ENCODE data around the gene IRGC. TPM values are rescaled to one million over a fixed set of nuclear protein-coding genes. Genes with fewer than 3 reads are reported as not detected.

Gene IRGC
- polyA plus RNA-seq, 2 of the 4 experiments (the other 2 are of a cell fraction): not detected

DNA sequence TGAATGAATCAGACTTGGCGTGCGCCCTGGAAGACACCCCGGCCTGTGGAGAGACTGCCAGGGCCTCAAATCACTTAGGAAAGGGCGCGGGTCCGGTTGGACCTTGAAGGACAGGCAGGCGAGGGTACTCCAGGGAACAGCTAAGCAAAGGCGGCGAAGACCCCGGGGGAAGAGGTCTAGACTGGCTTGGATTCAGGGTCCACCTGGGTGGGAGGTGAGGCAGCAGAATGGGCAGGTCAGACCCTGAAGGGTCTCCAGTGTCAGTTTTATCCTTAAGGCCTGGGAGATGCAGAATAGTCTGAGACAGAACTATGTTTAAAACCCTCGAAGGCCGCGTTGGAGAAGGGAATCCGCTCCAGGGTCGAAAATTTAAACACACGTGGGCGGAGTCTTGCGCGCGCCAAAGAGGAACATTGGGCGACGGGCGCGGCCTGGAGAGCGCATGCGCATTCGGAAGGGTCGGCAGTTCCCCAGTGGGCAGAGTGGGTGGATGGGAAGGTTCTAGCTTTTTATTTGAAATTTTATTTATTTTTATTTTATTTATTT, 39.5 kb downstream of the IRGC start (continued):
- TF ChIP-seq MAFK (IDR thresholded peaks at IDR 0.05; ENCODE audit: partially characterized antibody): no peak
- peak; percentile 87 for TF ChIP-seq RARB (CRISPR knock-in tag; IDR thresholded peaks at IDR 0.05)
- TF ChIP-seq, protein P1, sequence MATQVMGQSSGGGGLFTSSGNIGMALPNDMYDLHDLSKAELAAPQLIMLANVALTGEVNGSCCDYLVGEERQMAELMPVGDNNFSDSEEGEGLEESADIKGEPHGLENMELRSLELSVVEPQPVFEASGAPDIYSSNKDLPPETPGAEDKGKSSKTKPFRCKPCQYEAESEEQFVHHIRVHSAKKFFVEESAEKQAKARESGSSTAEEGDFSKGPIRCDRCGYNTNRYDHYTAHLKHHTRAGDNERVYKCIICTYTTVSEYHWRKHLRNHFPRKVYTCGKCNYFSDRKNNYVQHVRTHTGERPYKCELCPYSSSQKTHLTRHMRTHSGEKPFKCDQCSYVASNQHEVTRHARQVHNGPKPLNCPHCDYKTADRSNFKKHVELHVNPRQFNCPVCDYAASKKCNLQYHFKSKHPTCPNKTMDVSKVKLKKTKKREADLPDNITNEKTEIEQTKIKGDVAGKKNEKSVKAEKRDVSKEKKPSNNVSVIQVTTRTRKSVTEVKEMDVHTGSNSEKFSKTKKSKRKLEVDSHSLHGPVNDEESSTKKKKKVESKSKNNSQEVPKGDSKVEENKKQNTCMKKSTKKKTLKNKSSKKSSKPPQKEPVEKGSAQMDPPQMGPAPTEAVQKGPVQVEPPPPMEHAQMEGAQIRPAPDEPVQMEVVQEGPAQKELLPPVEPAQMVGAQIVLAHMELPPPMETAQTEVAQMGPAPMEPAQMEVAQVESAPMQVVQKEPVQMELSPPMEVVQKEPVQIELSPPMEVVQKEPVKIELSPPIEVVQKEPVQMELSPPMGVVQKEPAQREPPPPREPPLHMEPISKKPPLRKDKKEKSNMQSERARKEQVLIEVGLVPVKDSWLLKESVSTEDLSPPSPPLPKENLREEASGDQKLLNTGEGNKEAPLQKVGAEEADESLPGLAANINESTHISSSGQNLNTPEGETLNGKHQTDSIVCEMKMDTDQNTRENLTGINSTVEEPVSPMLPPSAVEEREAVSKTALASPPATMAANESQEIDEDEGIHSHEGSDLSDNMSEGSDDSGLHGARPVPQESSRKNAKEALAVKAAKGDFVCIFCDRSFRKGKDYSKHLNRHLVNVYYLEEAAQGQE (IDR thresholded peaks at IDR 0.05): no peak
- peak; percentile 87; the same call in 1 of the 2 replicates for TF ChIP-seq HOXB13 (CRISPR knock-in tag; IDR thresholded peaks at IDR 0.05; ENCODE audit: low read depth)
- TF ChIP-seq HEYL (CRISPR knock-in tag; IDR thresholded peaks at IDR 0.05): no peak
- TF ChIP-seq TFCP2L1 (CRISPR knock-in tag; IDR thresholded peaks at IDR 0.05): peak; percentile 68
- TF ChIP-seq RNF2 (IDR thresholded peaks at IDR 0.05; ENCODE audit: borderline replicate concordance, low read depth): no peak
- no peak for TF ChIP-seq ZC3H11A (IDR thresholded peaks at IDR 0.05)
- TF ChIP-seq HOXB5 (CRISPR knock-in tag; IDR thresholded peaks at IDR 0.05): peak; percentile 65
- no peak for TF ChIP-seq CHD2 (IDR thresholded peaks at IDR 0.05; ENCODE audit: low read length, partially characterized antibody)
- 0 out of 2 replicates have a peak, but pooled peaks have one; percentile 2 for TF ChIP-seq RFX5 (IDR thresholded peaks at IDR 0.05)
- TF ChIP-seq, protein P2, sequence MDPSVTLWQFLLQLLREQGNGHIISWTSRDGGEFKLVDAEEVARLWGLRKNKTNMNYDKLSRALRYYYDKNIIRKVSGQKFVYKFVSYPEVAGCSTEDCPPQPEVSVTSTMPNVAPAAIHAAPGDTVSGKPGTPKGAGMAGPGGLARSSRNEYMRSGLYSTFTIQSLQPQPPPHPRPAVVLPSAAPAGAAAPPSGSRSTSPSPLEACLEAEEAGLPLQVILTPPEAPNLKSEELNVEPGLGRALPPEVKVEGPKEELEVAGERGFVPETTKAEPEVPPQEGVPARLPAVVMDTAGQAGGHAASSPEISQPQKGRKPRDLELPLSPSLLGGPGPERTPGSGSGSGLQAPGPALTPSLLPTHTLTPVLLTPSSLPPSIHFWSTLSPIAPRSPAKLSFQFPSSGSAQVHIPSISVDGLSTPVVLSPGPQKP (IDR thresholded peaks at IDR 0.05; ENCODE audit: low read depth, low read length): no peak
- TF ChIP-seq, protein P3, sequence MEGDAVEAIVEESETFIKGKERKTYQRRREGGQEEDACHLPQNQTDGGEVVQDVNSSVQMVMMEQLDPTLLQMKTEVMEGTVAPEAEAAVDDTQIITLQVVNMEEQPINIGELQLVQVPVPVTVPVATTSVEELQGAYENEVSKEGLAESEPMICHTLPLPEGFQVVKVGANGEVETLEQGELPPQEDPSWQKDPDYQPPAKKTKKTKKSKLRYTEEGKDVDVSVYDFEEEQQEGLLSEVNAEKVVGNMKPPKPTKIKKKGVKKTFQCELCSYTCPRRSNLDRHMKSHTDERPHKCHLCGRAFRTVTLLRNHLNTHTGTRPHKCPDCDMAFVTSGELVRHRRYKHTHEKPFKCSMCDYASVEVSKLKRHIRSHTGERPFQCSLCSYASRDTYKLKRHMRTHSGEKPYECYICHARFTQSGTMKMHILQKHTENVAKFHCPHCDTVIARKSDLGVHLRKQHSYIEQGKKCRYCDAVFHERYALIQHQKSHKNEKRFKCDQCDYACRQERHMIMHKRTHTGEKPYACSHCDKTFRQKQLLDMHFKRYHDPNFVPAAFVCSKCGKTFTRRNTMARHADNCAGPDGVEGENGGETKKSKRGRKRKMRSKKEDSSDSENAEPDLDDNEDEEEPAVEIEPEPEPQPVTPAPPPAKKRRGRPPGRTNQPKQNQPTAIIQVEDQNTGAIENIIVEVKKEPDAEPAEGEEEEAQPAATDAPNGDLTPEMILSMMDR (IDR thresholded peaks at IDR 0.05): no peak
- TF ChIP-seq MYC (IDR thresholded peaks at IDR 0.05; ENCODE audit: borderline replicate concordance, low read length): peak; percentile 61
- TF ChIP-seq, protein P4, sequence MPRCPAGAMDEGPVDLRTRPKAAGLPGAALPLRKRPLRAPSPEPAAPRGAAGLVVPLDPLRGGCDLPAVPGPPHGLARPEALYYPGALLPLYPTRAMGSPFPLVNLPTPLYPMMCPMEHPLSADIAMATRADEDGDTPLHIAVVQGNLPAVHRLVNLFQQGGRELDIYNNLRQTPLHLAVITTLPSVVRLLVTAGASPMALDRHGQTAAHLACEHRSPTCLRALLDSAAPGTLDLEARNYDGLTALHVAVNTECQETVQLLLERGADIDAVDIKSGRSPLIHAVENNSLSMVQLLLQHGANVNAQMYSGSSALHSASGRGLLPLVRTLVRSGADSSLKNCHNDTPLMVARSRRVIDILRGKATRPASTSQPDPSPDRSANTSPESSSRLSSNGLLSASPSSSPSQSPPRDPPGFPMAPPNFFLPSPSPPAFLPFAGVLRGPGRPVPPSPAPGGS (IDR thresholded peaks at IDR 0.05): 0 out of 3 replicates have a peak, but pooled peaks have one; percentile 16
- 0 out of 4 replicates have a peak, but pooled peaks of 1 of the 2 experiments have one; percentile 14 for TF ChIP-seq CEBPB (IDR thresholded peaks at IDR 0.05)
- peak; percentile 86; the same call in 1 of the 2 replicates for TF ChIP-seq EHF (CRISPR knock-in tag; IDR thresholded peaks at IDR 0.05)
- TF ChIP-seq ESRRA (IDR thresholded peaks at IDR 0.05; ENCODE audit: borderline replicate concordance, low read length): 0 out of 2 replicates have a peak, but pooled peaks have one; percentile 33
- TF ChIP-seq CBX8 (IDR thresholded peaks at IDR 0.05): no peak
- no peak for TF ChIP-seq NFE2L2 (conservative IDR thresholded peaks at IDR 0.05; ENCODE audit: low read length)
- TF ChIP-seq, protein P5, sequence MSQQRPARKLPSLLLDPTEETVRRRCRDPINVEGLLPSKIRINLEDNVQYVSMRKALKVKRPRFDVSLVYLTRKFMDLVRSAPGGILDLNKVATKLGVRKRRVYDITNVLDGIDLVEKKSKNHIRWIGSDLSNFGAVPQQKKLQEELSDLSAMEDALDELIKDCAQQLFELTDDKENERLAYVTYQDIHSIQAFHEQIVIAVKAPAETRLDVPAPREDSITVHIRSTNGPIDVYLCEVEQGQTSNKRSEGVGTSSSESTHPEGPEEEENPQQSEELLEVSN (IDR thresholded peaks at IDR 0.05; ENCODE audit: borderline replicate concordance, low read depth): peak; percentile 96
- no peak for TF ChIP-seq PHF8 (IDR thresholded peaks at IDR 0.05; ENCODE audit: borderline replicate concordance, low read depth)
- TF ChIP-seq SMC3 (IDR thresholded peaks at IDR 0.05): no peak
- TF ChIP-seq NPAS2 (CRISPR knock-in tag; IDR thresholded peaks at IDR 0.05; ENCODE audit: borderline replicate concordance): no peak
- TF ChIP-seq ZNF302 (CRISPR knock-in tag; IDR thresholded peaks at IDR 0.05): 0 out of 2 replicates have a peak, but pooled peaks have one; percentile 24
- no peak for TF ChIP-seq CBX2 (IDR thresholded peaks at IDR 0.05; ENCODE audit: borderline replicate concordance, low read depth)
- TF ChIP-seq, protein P6, sequence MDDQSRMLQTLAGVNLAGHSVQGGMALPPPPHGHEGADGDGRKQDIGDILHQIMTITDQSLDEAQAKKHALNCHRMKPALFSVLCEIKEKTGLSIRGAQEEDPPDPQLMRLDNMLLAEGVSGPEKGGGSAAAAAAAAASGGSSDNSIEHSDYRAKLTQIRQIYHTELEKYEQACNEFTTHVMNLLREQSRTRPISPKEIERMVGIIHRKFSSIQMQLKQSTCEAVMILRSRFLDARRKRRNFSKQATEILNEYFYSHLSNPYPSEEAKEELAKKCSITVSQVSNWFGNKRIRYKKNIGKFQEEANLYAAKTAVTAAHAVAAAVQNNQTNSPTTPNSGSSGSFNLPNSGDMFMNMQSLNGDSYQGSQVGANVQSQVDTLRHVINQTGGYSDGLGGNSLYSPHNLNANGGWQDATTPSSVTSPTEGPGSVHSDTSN (IDR thresholded peaks at IDR 0.05): no peak
- TF ChIP-seq RAD21 (conservative IDR thresholded peaks at IDR 0.05 in 1 of 2, IDR thresholded peaks at IDR 0.05 in 1 of 2): no peak; a peak in 1 of 5 replicates
- TF ChIP-seq FOSL2 (IDR thresholded peaks at IDR 0.05): no peak
- TF ChIP-seq FOSL2 (CRISPR knock-in tag; IDR thresholded peaks at IDR 0.05): peak; percentile 66
